Measurements from ENCODE around the gene GNL1.

Gene GNL1

GRCh38 chr6:30568245-30568644 is 12.0 kb upstream of the GNL1 start:
- no peak for DNase-seq (ENCODE audit: low spot score)

DNA sequence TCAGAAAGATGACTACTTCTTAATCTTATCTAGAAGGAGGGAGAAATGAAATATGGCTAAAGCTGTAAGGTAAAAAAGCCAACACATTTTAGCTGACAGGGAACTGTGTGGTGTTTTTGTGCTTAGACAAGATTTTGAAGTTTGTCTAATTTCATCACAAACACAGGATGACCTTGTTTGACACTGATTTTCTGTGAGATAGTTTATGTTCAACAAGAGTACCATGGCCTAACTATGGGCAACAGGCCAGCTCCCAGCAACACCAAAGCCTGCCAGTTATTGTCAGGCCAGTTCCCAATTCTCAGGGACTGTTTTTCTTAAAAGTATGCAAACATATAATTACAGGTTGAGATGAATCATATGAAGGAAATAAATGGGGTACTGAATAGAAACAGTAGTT is 9.5 kb upstream of the GNL1 start:
- no peak for DNase-seq (ENCODE audit: low spot score)

DNA sequence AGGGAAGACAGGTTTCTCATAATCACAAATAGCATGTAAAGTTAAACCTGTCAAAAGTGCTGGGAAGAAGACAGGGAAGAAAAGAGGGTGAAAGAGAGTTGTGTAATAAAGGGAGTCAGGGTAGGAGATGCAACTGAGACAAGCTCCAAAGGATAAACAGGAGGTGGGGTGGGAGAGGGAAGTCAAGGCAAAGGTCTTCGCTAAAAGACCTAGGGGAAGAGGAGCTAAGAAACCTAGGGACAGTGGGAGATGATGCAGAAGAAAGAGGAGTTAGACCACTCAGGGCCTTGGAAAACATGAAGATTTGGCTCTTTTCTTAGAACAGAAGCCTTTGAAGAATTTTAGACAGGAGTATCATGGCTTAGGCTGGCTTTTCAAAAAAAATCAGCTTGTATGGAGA is 7.8 kb upstream of the GNL1 start:
- no peak for DNase-seq (ENCODE audit: low spot score)

- DNase-seq (ENCODE audit: low spot score): no peak
Measured at GRCh38 chr6:30562470-30563425, 6.5 kb upstream of the GNL1 start.

DNA sequence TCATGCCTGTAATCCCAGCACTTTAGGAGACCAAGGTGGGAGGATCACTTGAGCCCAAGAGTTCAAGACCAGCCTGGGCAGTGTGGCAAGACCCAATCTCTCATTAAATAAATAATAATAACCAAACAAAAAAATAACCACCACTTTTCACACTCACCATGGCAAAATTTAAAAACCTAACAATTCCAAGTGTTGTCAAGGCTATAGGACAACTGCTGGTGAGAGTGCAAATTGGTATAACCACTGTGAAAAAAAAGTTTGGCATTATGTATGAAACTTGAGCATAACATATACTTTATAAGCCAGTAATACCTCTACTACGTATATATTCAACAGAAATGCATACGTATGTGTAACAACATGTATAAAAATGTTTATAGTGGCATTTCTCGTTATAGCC is 4.6 kb upstream of the GNL1 start:
- no peak for DNase-seq (ENCODE audit: low spot score)

GRCh38 chr6:30557683-30557981 is 1.3 kb upstream of the GNL1 start:
- DNase-seq (ENCODE audit: low spot score): no peak

GRCh38 chr6:30556906-30557682 is 805 bp upstream of the GNL1 start, which contains the start of gene PRR3:
PRR3 (plus strand) TSS chr6:30557295; CDS start chr6:30557345, 50 bp downstream.
- peak; percentile 88 for DNase-seq (ENCODE audit: low spot score)

DNA sequence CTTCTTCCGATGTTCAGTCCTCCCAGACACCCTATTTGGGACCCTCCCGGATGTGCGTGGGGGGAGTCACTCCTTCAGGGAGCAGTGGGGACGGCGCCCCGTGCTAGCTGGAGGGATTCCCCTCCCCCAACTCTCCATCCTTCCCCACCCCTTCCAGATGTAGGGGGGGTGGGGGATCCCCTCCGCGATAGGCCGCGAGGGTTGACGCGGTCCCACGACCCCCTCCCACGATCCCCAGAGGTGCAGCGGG is 548 bp downstream of the GNL1 start:
- no peak for DNase-seq (ENCODE audit: low spot score)

DNA sequence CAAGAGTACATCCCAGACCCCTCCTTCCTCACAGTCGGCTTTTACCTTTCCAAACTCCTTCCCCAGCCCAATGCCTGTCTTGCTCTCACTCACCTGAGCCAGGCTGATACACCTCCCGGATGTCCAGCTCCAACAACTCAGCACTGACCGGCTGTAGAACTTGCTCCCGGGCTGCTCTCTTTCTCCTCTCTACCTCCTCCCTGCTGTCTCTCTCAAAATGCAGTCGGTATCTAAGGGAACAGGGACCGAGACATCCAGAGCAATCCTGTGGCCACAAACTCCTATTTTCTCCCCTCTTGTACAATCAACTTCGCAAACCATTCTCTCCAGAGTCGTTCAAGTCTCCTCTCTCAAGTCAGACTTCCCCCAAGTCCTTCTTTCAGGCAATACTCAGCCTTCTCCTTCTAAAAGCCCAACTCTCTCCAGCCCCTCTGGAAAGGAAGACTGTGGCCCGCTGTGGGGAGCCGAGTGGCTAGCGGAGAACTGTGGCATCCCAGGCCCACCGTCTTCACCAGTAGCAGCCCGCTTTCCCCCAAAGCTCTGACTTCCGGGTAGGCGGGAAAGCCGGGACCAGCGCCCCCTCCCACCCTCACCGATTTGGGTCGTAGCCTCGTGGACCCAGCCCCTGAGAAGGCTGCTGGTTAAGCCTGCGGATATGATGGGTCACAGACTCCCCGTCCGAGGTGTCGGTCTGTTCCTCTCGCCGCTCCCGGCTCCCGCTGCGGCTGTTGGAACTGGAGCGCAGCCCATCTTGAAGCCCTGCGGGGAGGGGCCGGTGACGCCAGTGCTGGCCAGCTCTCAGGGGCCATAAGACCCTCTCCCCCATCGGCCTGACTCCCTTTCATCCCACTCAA is 1.1 kb downstream of the GNL1 start:
- DNase-seq (ENCODE audit: low spot score): no peak

GRCh38 chr6:30554404-30554803 is 1.9 kb downstream of the GNL1 start:
- DNase-seq (ENCODE audit: low spot score): no peak

DNA sequence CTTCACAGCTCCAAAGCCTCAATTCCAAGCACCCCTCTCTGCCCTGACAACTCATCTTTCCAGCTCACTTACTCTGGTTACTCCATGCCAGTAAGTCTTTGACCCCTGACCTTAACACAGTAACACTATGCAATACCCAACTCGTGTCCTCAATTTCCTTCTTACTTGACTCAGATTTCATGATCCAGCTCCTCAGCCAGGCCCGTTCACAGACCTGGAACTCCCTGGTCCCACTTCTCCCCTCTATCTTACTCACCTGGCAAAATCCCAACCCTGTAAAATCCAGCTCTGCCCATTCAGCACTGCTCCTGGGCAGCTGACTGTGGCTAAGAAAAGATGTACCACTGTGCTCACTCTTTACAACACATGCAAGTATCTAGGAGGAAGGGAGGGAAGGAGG is 7.9 kb downstream of the GNL1 start:
- no peak for DNase-seq (ENCODE audit: low spot score)

DNA sequence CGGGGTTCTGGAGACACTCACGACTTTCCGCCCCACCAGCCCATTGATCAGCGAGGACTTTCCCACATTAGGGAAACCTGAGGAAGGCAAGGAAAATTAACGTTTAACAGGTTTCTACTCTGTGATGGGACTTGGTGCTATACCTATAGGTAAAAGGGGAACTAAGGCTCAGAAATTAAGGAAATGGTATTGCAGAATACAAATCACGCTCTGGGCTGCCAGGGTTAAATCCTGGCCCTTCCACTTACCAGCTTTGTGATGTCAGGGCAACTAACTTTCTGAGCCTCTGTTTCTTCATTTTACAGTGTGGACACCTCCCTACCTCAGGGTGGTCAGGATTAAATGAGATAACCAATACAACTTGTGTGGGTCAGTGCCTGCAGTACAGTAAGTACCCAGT is 8.8 kb downstream of the GNL1 start:
- no peak for DNase-seq (ENCODE audit: low spot score)

DNA sequence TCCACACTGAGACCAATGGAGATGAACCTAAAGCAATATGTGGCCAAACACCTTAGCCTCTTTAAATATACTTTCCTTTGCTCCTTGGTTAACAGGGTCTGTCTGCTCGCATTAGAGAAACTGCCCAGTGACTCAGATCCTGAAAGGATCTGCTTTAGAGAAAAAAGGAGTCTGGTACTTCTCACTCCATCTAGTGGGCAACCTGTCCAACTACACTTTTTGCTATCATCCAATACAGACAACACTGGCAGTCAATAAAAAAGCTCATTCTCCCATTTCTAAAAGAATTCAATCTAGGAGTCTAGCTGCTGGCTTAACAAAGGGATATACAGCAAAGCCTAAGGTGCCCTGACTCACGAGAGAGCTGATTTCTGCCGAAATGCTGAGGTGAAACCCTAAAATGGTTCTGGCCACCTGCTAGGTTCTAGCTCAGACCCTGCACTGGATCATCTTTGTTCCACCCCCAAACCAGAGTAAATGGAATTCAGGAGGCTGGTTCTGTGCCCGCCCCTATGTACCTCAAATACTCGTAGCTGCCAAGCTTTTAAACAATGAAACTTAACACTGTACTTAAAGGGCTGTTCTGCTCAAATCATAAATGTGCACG is 11.5 kb downstream of the GNL1 start:
- peak; percentile 76 for DNase-seq (ENCODE audit: low spot score)

- no peak for DNase-seq (ENCODE audit: low spot score)
Measured at GRCh38 chr6:30543821-30544220, 12.5 kb downstream of the GNL1 start.

DNA sequence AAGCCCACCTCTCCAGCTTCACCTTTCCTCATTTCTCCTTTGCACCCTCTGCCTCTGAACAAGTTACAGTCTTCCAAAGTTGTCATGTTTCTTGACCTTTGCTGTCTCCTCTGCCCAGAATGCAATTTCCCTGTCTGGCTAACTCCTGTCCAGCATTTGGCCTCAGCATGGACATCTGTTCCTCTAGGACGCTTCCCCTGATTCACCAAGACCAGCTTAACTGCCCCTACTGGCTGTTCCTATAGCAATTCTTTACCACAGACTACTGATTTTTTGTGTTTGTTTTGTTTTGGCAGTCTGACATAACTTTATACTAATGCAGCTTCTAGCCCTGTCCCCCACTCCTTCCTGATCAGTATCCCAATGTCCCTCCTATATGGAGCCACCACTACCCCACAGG is 13.4 kb downstream of the GNL1 start:
- no peak for DNase-seq (ENCODE audit: low spot score)

GRCh38 chr6:30542404-30542725 is 13.9 kb downstream of the GNL1 start:
- DNase-seq (ENCODE audit: low spot score): no peak

DNA sequence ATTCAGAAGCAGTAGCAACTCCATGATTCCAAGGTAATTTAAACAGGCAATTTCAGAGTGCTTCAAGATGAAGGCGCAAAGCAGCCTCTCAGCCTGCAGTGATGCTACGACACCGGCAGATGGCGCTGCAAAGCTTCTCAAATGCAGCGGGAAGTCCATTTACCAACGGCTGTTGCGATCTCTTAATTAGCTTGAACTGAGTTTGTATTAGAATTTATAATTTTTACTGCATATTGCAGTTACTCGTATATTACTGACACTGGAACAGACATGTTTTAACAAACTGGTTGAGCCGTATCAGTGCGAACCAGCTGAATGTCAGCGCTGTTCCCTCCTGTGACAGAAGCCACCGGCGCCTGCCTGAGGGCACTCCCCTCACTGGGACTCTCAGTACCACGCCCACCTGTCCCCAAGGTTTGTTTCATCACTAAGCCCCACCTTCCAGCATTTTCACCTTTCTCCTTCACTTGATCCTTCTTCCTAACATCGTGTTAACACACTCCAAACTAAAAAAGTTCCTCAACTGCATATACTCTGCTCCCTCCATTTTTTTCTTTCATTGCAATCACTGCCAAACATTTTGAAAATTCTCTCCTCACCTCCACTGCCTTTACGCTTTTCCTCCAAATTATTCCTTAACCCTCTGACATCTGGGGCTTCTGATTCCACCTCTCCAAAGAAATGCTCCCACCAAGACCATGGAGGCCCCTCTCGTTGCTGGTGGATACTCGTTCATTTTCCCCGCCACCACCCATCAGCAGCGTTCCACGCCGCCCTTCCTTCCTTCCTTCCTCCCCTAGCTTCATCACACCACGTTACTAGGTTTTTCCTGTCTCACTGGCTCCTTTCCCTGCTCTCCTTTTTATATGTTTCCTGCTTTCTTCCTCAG is 14.5 kb downstream of the GNL1 start:
- peak; percentile 70 for DNase-seq (ENCODE audit: low spot score)

DNA sequence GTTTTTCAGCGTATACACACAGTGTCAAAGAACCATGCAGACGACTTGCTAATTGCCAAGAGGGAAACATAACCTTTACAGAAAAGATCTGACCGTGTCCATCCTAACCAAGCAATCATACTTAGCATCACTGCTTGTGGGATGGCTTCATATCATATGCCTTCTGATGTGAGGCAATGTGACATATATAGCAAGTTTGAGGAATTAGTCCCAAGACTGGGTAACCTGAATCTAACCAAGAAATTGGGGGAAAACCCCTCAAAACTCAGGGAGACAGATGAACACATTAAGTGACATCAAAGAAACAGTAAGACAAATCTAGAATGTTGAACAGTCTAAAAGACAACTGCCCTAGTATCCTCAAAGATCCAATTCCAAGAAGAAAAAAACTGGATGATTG is 18.4 kb downstream of the GNL1 start:
- DNase-seq (ENCODE audit: low spot score): no peak

GRCh38 chr6:30533460-30534294 is 22.6 kb downstream of the GNL1 start:
- no peak for DNase-seq (ENCODE audit: low spot score)

- no peak for DNase-seq (ENCODE audit: low spot score)
Measured at GRCh38 chr6:30530014-30530413, 26.3 kb downstream of the GNL1 start.
